H1 (cell line): ENCODE results near the gene TPRA1. TPM values are rescaled to one million over a fixed set of nuclear protein-coding genes. Genes with fewer than 3 reads are reported as not detected.

Source experiments
- CTCF ChIA-PET: fragments of 300-600 bp; sonication (Branson Sonifier 250); formaldehyde crosslinking; loops from one replicate; lab custom pipeline; 2021; ENCODE audit not compliant: partially characterized antibody; lab: Charles Lee
- POLR2A ChIA-PET: fragments of 300-600 bp; sonication (Branson Sonifier 250); formaldehyde crosslinking; loops from one replicate; lab custom pipeline; 2021; ENCODE audit warnings: inconsistent platforms; ENCODE audit not compliant: partially characterized antibody; lab: Charles Lee
- DNase-seq, 2 experiments: peaks; one replicate each; pipeline versions ENCODE4 v3.0.0 to v3.0.0-alpha.2; 2010 to 2022; ENCODE audit warnings: low spot score in 2 of 2, low read depth in 1 of 2, mixed read lengths in 1 of 2
- FAIRE-seq: peaks from 2 replicates; lab custom pipeline; 2011; peaks lifted over from hg19 to GRCh38; lab: Jason Lieb, UNC
- H2AFZ ChIP-seq: 2 replicates; pipeline ENCODE4 v1.8.1; 2012; ENCODE audit warnings: low read length, inconsistent platforms
- H2AK5ac ChIP-seq: 2 replicates; pipeline ENCODE4 v1.6.1; 2013; ENCODE audit warnings: low read depth, low read length
- H2BK120ac ChIP-seq: replicated peaks from 2 replicates; pipeline ENCODE3; 2013; ENCODE audit warnings: low read depth, low read length, inconsistent platforms
- H2BK12ac ChIP-seq: 2 replicates; pipeline ENCODE4 v1.6.1; 2013; ENCODE audit warnings: low read depth, low read length
- H2BK15ac ChIP-seq: 2 replicates; pipeline ENCODE4 v1.6.1; 2013; ENCODE audit warnings: low read length
- H2BK20ac ChIP-seq: 2 replicates; pipeline ENCODE4 v1.6.1; 2013; ENCODE audit warnings: low read length
- H2BK5ac ChIP-seq: 2 replicates; pipeline ENCODE4 v1.6.1; 2013; ENCODE audit warnings: low read depth, low read length
- H3K14ac ChIP-seq: 2 replicates; pipeline ENCODE4 v1.6.1; 2013; ENCODE audit warnings: inconsistent platforms; ENCODE audit not compliant: insufficient read length
- H3K18ac ChIP-seq: 2 replicates; pipeline ENCODE4 v1.6.1; 2013; ENCODE audit warnings: low read length; ENCODE audit errors: extremely low read depth
- H3K23ac ChIP-seq: 2 replicates; pipeline ENCODE4 v1.6.1; 2013; ENCODE audit warnings: inconsistent platforms; ENCODE audit not compliant: insufficient read length
- H3K23me2 ChIP-seq: 2 replicates; pipeline ENCODE4 v1.6.1; 2013; ENCODE audit warnings: low read depth, low read length
- H3K27ac ChIP-seq: 2 replicates; pipeline ENCODE4 v1.6.1; 2011; ENCODE audit warnings: low read depth, low read length, inconsistent platforms
- H3K27me3 ChIP-seq, 4 experiments: replicated peaks in 1 of 4; 1 replicate in 1 of 4; 2 replicates in 3 of 4; pipeline versions ENCODE4 v1.6.1 to v1.8.1; 2011 to 2013; ENCODE audit warnings: low read length in 3 of 4, mild to moderate bottlenecking in 3 of 4, inconsistent platforms in 2 of 4, mixed read lengths in 2 of 4, moderate library complexity in 1 of 4; ENCODE audit not compliant: control insufficient read depth in 3 of 4, insufficient read depth in 3 of 4; ENCODE audit errors: extremely low read depth in 1 of 4
- H3K36me3 ChIP-seq, 4 experiments: 2 replicates each; pipeline versions ENCODE4 v1.6.1 to v1.8.1; 2011 to 2013; ENCODE audit warnings: mild to moderate bottlenecking in 4 of 4, low read length in 3 of 4, moderate library complexity in 2 of 4, control low read depth in 1 of 4, inconsistent platforms in 1 of 4; ENCODE audit not compliant: insufficient read depth in 4 of 4, control insufficient read depth in 2 of 4
- H3K4ac ChIP-seq: replicated peaks from 2 replicates; pipeline ENCODE3; 2013; ENCODE audit warnings: low read length, low read depth, mixed read lengths, inconsistent platforms; ENCODE audit not compliant: insufficient read length
- H3K4me1 ChIP-seq, 4 experiments: replicated peaks in 1 of 4; 1 replicate in 1 of 4; 2 replicates in 3 of 4; pipeline versions ENCODE4 v1.6.1 to v1.8.1; 2011 to 2013; ENCODE audit warnings: low read length in 3 of 4, inconsistent platforms in 2 of 4, mixed read lengths in 1 of 4; ENCODE audit not compliant: insufficient read depth in 4 of 4, control insufficient read depth in 3 of 4
- H3K4me2 ChIP-seq, 2 experiments: 2 replicates each; pipeline versions ENCODE4 v1.6.1 to v1.8.1; 2011 to 2013; ENCODE audit warnings: low read depth in 2 of 2, low read length in 2 of 2, control low read depth in 1 of 2, inconsistent platforms in 1 of 2, mild to moderate bottlenecking in 1 of 2; ENCODE audit not compliant: insufficient read depth in 1 of 2
- H3K4me3 ChIP-seq, 4 experiments: fragments of 200-600, 300-600 bp in 1 of 4; sonication (generic), shearing (Covaris generic), sonication (Bioruptor Twin) in 1 of 4; 2 replicates each; pipeline versions ENCODE4 v1.5.1 to v1.8.1; 2011 to 2016; ENCODE audit warnings: low read length in 4 of 4, low read depth in 3 of 4, control low read depth in 2 of 4, inconsistent platforms in 2 of 4, mild to moderate bottlenecking in 2 of 4, mixed read lengths in 1 of 4, moderate library complexity in 1 of 4; ENCODE audit not compliant: insufficient read depth in 2 of 4; ENCODE audit errors: extremely low read depth in 1 of 4
- H3K56ac ChIP-seq: replicated peaks from 2 replicates; pipeline ENCODE3; 2013; ENCODE audit warnings: low read depth, mild to moderate bottlenecking, mixed read lengths, low read length, inconsistent platforms; ENCODE audit not compliant: insufficient read length
- H3K79me1 ChIP-seq: 2 replicates; pipeline ENCODE4 v1.6.1; 2013; ENCODE audit warnings: low read depth, low read length, control low read depth
- H3K79me2 ChIP-seq, 2 experiments: 2 replicates each; pipeline versions ENCODE4 v1.6.1 to v1.8.1; 2012 to 2013; ENCODE audit warnings: low read length in 2 of 2, mild to moderate bottlenecking in 2 of 2, inconsistent platforms in 1 of 2; ENCODE audit not compliant: insufficient read depth in 2 of 2, control insufficient read depth in 1 of 2
- H3K9ac ChIP-seq, 4 experiments: replicated peaks in 1 of 4; 1 replicate in 1 of 4; 2 replicates in 3 of 4; pipeline versions ENCODE4 v1.6.1 to v1.8.1; 2011 to 2013; ENCODE audit warnings: low read depth in 3 of 4, low read length in 3 of 4, control low read depth in 2 of 4, mild to moderate bottlenecking in 2 of 4, moderate library complexity in 2 of 4, inconsistent platforms in 1 of 4; ENCODE audit errors: extremely low read depth in 1 of 4
- H3K9me3 ChIP-seq, 2 experiments: 2 replicates each; pipeline versions ENCODE4 v1.6.1 to v1.8.1; 2012 to 2013; ENCODE audit warnings: mild to moderate bottlenecking in 2 of 2, moderate library complexity in 2 of 2, control low read depth in 1 of 2, inconsistent platforms in 1 of 2, low read depth in 1 of 2, low read length in 1 of 2, mixed read lengths in 1 of 2; ENCODE audit not compliant: insufficient read depth in 2 of 2
- H4K20me1 ChIP-seq, 2 experiments: replicated peaks in 1 of 2; 2 replicates each; pipeline versions ENCODE3 to v1.8.1; 2011 to 2013; ENCODE audit warnings: inconsistent platforms in 2 of 2, low read length in 2 of 2, mild to moderate bottlenecking in 1 of 2; ENCODE audit not compliant: insufficient read depth in 2 of 2, control insufficient read depth in 1 of 2
- H4K5ac ChIP-seq: 2 replicates; pipeline ENCODE4 v1.6.1; 2013; ENCODE audit warnings: low read length, low read depth, mixed read lengths, inconsistent platforms; ENCODE audit not compliant: insufficient read length
- H4K8ac ChIP-seq: 2 replicates; pipeline ENCODE4 v1.8.0; 2013; ENCODE audit warnings: mild to moderate bottlenecking, moderate library complexity, low read length, inconsistent platforms; ENCODE audit not compliant: insufficient read depth; ENCODE audit errors: extremely low read depth
- H4K91ac ChIP-seq: replicated peaks from 2 replicates; pipeline ENCODE3; 2013; ENCODE audit warnings: low read length, mixed read lengths, inconsistent platforms; ENCODE audit not compliant: insufficient read length
- ASH2L ChIP-seq: fragments of 200-600, 300-600 bp; sonication (generic); IDR thresholded peaks from one replicate; pipeline ENCODE4 v1.7.1; 2017; ENCODE audit warnings: low read length
- CTBP2 ChIP-seq: IDR thresholded peaks from 2 replicates; pipeline ENCODE4 v1.7.0; 2011; ENCODE audit warnings: borderline replicate concordance, mild to moderate bottlenecking, moderate library complexity, mixed read lengths, low read length; ENCODE audit not compliant: insufficient read depth, insufficient read length
- GABPA ChIP-seq: IDR thresholded peaks from 2 replicates; pipeline ENCODE4 v1.6.1; 2011; ENCODE audit warnings: mild to moderate bottlenecking, low read length, moderate library complexity, borderline replicate concordance; ENCODE audit not compliant: insufficient read depth
- SIN3A ChIP-seq, 2 experiments: IDR thresholded peaks in 1 of 2; conservative IDR thresholded peaks in 1 of 2; 2 replicates each; pipeline ENCODE4 v1.6.1; 2011 to 2012; ENCODE audit warnings: low read length in 2 of 2, improper control_type of control experiment in 1 of 2, low read depth in 1 of 2, mild to moderate bottlenecking in 1 of 2
- TEAD4 ChIP-seq: IDR thresholded peaks from 2 replicates; pipeline ENCODE4 v1.6.1; 2012; ENCODE audit warnings: low read depth, low read length, inconsistent platforms, mixed read lengths
- WGBS, 2 experiments: shearing (Covaris generic) in 1 of 2; methylation state at CpG; one replicate each; pipeline versions ENCODE4 v1.1.6 to v1.1.7; 2013 to 2015; ENCODE audit warnings: low lambda C conversion rate in 2 of 2, mixed read lengths in 2 of 2, inconsistent platforms in 1 of 2, low coverage in 1 of 2, missing lambda C conversion rate in 1 of 2; ENCODE audit not compliant: insufficient replicate concordance in 2 of 2, insufficient coverage in 1 of 2, insufficient read length in 1 of 2; ENCODE audit errors: extremely low coverage in 1 of 2, missing lambda C conversion rate in 1 of 2; 5-methylcytosine and 5-hydroxymethylcytosine counted together
- polyA plus RNA-seq, 7 experiments: library from polyadenylated mRNA; depleted of rRNA in 3 of 7; stranded (reverse) in 5 of 7; unstranded in 2 of 7; fragments of >200 nt in 5 of 7; fragments of 200-250 nt in 2 of 7; gene quantifications; 1 replicate in 5 of 7; 2 replicates in 1 of 7; 4 replicates in 1 of 7; pipeline versions ENCODE4 v1.2.1 to v1.2.3, GENCODE V29; 2011 to 2013; ENCODE audit warnings: missing spikeins in 2 of 7, mixed read lengths in 2 of 7
- total RNA-seq: library from RNA; stranded (reverse); fragmentation: NEBNext Ultra II Directional; extraction: Animal tissue kit (Norgen Biotek cat#: 25700); gene quantifications from 2 replicates; pipeline ENCODE4 v1.2.1, GENCODE V29; 2021

TPRA1 gene
- total and polyA plus RNA-seq, 2 of the 8 experiments (the other 6 are each of a cell fraction or from before 2014, with no cell fraction given), result 18.8 to 38.5 TPM

DNA sequence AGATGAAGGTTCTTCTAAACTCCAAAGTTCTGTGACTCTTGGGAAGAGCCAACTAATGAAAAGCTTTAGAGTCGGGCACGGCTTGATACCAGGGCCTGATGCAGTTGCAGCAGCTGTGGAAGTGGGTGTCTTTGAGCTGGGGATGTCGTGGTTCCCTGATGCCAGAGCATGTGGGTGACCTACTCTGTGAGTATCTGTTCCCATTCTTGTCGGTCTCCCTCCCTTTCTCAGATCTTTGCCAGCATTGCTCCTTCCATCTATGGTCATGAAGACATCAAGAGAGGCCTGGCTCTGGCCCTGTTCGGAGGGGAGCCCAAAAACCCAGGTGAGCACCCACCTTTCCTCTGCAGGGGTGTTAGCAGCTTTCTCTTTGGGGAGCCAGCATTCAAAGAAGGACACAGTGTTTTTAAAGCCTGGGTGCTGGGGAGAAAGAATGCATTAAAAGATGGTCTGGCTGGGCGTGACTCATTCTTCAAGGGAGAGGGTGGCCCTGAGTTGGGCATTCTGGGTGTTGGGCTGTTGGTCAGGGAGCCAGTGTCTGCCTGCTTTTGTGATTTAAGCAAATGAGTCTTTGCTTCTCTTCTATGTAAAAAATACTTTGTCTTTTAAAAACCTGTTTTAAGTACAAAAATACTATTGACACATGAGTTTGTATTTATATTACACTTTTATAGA is 25.2 kb upstream of the TPRA1 start:
- ChIA-PET CTCF (no interaction called here), POLR2A (interaction anchor here (0.7 to 3.1 kb wide), 6 partner anchors 9 to 30 kb away, joined by 3 to 34 read pairs (median 6); partner anchors contain the start of gene MCM2)
- no peak for TF ChIP-seq SIN3A (conservative IDR thresholded peaks at IDR 0.05 in 1 of 2, IDR thresholded peaks at IDR 0.05 in 1 of 2; ENCODE audit: low read depth in 1 of 2, low read length in 2 of 2)
- no peak for TF ChIP-seq ASH2L
- no peak for TF ChIP-seq TEAD4
- TF ChIP-seq GABPA, result no peak
- TF ChIP-seq CTBP2, result no peak
- Histone ChIP-seq H3K4me3 (no peak overlapping the region), H2BK12ac (no peak overlapping the region), H3K4me2 (no peak overlapping the region), H4K5ac (no peak overlapping the region), H2AFZ (no peak overlapping the region), H4K20me1 (peaks cover 16 to 47% of the 10 kb centered on the region in 2 experiments), H3K9me3 (no peaks in the 10 kb centered on the region), H3K23ac (no peak overlapping the region), H2BK15ac (no peak overlapping the region), H3K27me3 (no peaks in the 10 kb centered on the region), H3K79me1 (peaks cover 7% of the 10 kb centered on the region; the same call in 1 of the 2 replicates), H3K14ac (no peak overlapping the region), H3K36me3 (peaks cover 62 to 94% (median 90%) of the 10 kb centered on the region in 4 experiments), H3K4me1 (no peaks in the 10 kb centered on the region), H2BK20ac (no peak overlapping the region), H4K8ac (no peak overlapping the region), H3K9ac (no peak overlapping the region), H2BK120ac (no peak overlapping the region), H2AK5ac (no peak overlapping the region), H2BK5ac (no peak overlapping the region), H3K79me2 (peaks cover 0 to 32% of the 10 kb centered on the region in 2 experiments; a peak in 2 of 4 replicates), H3K4ac (no peak overlapping the region), H3K18ac (no peak overlapping the region), H3K56ac (no peak overlapping the region), H4K91ac (no peak overlapping the region), H3K27ac (no peak overlapping the region), H3K23me2 (no peaks in the 10 kb centered on the region)
- DNase-seq (no peak), FAIRE-seq (no peak)
- 94% methylated on average over 6 of the region's 6 CpGs; no CpG with 5 or more reads in 1 of the 2 experiments for WGBS, 2 experiments
